Left cardiac atrium (tissue), 4 donors: ENCODE results near the gene NCKIPSD. TPM values are rescaled to one million over a fixed set of nuclear protein-coding genes. Genes with fewer than 3 reads are reported as not detected.

Source experiments
- ATAC-seq, 2 donors: fragments of 200-7000 bp; cut with Tn5 transposase; one replicate each; pipeline ENCODE4 v1.9.1; 2020; ENCODE audit warnings: mild to moderate bottlenecking in 2 of 2, moderate library complexity in 2 of 2
- DNase-seq: peaks from one replicate; pipeline ENCODE4 v3.0.0-alpha.2; 2020
- intact Hi-C, 2 donors: fragments of 100-400 bp; cut with DNase I; formaldehyde crosslinking; loops; one replicate each; pipeline versions ENCODE4 v1.14.1 to v1.15.1; 2022 to 2023
- total RNA-seq, 2 donors: library from RNA; stranded (reverse); fragmentation: NEBNext Ultra II Directional; extraction: Animal tissue kit (Norgen Biotek cat#: 25700); gene quantifications; one replicate each; pipeline ENCODE4 v1.2.1, GENCODE V29; 2021
- donor health status: DM: no; HTN: yes; CAD: no.
- donor health status: DM: no; HTN: yes; CAD: no; lungs with severe emphysema.
- donor health status: DM: yes; HTN: yes; CAD: no.
- donor health status: Dilated cardiomyopathy.

Gene NCKIPSD
- total RNA-seq, 2 donors from 2014 or later: 19.4 to 27.8 TPM

- ATAC-seq (peak; percentile 89 to 94), DNase-seq (peak; percentile 89)
- intact Hi-C loops: loop anchor here in 1 of 2 donors (1.0 kb wide), 1 partner anchor 21 kb away; the partner anchor contains the start of gene SLC26A6
These were observed 29.5 kb downstream of the NCKIPSD start for GRCh38 chr3:48656061-48656840.

DNA sequence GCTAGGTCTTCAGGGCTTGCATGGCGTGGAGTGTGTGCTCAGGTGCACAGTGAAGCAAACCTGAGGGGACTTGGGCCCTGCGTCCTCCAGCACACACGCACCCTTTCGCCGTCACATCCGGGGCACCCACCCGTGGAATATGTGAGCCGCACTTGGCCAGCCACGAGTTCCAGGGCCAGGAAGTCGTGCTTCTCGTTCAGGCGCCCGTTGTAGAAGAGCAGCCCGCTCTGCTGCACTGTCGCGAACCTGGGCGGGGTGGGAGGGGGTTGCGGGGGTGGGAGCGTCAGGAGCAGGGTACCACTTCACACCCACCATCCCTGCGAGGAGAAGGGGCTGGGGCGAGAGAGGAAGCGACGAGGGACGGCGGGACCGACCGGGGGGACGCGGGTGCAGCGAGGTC is 30.1 kb downstream of the NCKIPSD start:
- peak in 1 of 2 donors; percentile 2 for ATAC-seq
- intact Hi-C loops: loop anchor here in 1 of 2 donors (1.0 kb wide), 1 partner anchor 20 kb away; the partner anchor contains the start of gene SLC26A6

GRCh38 chr3:48655063-48655462 is 30.7 kb downstream of the NCKIPSD start:
- intact Hi-C loops: no loop called here
- no peak for DNase-seq
- ATAC-seq: no peak

More for the DNA sequence above, 30.1 kb downstream of the NCKIPSD start:
- DNase-seq: no peak

DNA sequence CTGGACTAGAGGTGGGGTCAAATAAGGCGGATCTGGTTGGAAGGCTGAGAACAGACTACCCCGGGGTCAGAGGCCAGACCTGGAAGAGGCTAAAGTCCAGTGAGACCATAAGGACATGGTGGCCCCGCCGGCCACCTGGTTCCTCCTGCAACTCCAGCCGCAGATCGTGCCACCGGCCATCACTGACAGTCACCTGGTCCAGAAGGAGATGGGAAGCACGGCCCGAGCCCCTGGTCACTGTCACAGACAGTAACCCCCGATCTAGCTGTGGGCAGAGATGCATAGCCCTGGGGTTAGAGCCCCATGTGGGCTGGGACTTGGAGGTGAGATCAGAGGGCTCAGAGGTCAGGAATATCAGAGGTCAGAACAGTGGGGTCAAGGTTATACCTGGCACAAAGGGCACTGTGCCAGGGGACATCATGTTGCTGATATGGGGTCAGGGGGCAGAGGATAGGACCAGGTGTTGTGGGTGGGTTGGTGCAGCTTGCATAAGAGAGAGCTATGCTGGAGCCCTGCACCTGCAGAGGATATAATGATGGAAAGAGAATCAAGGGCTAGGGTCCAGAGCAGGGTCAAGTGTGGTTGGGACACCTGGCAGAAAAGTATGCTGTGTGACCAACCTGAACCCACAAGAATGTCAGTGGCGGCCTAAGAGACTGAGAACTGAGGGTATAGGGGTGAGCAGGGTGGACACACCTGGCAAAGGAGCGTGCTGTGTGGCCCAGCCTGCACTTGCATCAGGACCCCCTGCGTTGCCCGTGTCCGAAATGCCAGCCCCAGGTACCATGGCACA is 32.6 kb downstream of the NCKIPSD start:
- DNase-seq (no peak), ATAC-seq (no peak)
- intact Hi-C loops: no loop called here

DNA sequence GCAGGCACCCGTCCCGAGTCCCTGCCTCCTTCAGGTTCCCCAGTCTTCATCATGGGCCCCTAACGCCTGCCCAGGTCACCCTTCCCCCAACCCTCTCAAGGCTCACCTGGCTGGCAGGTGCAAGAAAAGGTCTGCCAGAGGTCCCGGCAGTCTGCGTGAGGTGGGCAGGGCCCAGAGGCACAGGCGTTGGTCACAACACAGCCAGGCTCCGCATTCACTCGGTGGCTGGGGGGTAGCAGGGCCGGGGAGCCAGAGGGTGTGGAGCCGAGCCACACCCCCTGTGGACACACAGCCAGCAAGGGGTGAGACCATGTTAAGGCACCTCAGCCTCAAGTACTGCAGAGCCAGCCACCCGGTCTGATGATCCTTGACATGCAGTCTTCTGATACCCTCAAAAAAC is 33.9 kb downstream of the NCKIPSD start:
- ATAC-seq: no peak
- DNase-seq: no peak
- intact Hi-C loops: no loop called here

- intact Hi-C loops: no loop called here
- no peak for ATAC-seq
- DNase-seq: no peak
These were observed 35.0 kb downstream of the NCKIPSD start for GRCh38 chr3:48650723-48651122.

DNA sequence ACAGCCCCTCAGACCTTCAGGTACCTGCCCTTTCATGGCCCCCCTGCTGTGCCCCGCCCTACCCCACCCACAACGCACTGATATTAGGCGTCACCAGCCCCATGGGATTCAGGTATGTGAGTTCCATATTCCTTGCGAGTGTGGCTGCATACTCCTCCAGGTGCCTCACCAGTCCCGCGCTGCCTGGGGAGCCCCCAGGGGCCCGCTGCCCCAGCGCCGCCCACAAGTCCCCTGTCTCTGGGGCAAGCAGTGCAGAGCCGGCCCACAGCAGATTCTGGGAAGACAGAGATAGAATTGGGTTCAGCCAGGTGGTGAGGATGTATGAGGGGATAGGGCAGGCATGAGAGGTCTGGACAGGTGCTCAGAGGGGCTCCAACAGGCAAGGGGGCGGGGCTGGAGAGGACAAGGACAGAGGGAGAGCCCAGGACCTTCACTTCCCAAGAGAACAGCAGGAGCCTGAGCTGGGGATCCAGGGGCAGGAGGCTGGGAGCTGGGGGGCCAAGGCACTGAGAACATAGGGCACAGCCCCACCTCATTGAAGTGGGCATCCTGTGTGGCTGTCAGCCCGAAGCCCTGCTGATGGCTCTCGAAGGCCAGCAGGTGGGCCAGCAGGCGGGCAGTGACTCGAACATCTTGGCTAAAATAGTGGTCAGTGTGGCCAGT is 37.4 kb downstream of the NCKIPSD start:
- no peak for DNase-seq
- ATAC-seq: no peak
- intact Hi-C loops: no loop called here

- DNase-seq (no peak), ATAC-seq (no peak)
- intact Hi-C loops: no loop called here
These were observed 38.0 kb downstream of the NCKIPSD start for GRCh38 chr3:48647714-48648113.

GRCh38 chr3:48644898-48645760 is 40.6 kb downstream of the NCKIPSD start:
- DNase-seq: no peak
- intact Hi-C loops: no loop called here
- no peak for ATAC-seq

DNA sequence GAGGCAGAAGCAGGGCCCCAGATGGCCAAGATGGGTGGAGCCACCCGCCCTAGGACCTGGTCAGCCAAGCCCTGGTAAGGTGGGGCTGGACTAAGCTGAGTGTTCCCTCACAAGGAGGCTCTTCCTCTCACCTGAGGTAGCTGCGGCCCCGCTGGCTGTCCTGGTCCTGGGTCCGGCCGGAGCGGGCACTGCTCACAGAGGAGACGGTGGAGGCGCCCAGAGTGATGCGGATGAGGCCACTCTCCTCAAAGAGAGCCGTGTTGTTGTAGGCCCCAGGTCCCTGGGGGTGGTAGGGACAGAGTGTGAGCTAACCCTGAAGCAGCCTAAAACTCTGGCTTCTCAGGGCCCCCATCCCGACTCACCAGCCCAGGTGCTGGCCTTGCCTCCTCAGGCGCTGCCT is 43.1 kb downstream of the NCKIPSD start:
- intact Hi-C loops: no loop called here
- ATAC-seq (no peak), DNase-seq (no peak)

DNA sequence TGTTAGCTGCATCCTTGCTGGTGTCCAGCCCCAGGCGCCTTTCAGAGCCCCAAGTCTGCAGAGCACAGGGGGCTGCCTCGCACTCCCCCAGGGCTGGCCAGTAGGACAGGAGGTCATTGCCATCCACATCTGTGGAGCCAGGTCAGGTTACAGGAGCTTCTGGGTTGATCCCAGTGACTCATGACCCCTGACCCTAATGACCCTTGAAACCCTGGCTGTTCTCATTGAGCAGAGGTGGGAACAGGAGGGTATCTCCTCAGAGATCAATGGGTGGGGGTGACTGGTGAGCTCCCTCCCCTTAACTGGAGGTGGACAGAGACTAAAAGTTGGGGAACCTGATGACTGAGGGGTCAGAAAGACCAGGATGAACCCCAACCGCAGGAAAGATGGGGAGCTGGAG is 44.3 kb downstream of the NCKIPSD start:
- intact Hi-C loops: no loop called here
- no peak for DNase-seq
- no peak for ATAC-seq

DNA sequence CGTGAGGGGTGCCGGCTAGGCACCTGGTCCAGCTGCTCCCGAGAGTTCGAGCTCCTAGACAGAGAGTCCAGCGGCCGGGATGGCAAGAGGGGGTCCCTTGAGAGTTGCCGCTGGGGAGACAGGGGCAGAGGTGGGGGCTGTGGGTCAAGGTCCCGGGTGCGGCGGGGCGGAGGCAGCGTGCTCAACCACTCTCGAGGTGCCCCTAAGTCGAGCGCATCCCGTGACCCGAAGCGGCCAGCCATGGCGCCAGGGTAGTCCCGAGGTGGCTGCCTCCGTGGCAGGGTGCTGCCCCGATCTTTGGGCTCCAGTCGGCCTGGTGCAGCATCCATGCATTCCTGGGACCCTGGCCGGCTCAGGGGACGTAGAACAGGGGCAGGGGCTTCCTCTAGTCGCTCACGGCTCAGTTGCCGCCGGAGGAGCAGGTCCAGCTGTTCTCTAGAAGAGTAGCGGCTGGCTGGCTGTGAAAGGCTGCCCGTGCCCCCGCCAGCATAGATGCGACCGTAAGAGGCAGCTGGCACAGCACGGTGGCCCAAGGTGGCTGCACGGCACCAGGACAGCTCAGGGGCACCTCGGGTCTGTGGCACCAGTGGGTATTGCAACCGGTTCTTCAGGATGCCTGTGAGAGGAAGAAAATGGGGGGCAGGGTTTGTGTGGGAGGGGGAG is 45.6 kb downstream of the NCKIPSD start:
- ATAC-seq (no peak), DNase-seq (no peak)
- intact Hi-C loops: no loop called here

DNA sequence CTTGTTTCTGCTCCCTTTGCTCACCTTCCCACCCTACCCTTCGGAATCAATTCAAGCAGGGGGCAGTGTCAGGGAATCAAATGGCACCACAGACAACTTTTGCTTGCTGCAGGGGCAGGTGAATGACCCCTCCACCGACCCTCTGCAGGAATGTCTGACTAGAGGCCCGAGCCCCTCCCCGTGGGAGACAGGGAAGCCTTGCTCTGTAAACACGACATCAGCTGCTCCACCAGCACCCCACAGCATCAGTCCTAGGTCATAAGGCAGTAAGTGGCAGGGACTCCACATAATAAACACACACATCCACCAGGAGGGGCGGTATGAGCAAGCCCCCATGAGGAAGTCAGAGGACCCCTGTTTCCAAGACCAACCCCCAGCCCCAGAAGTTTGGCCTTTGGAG is 48.4 kb downstream of the NCKIPSD start:
- DNase-seq (no peak), ATAC-seq (no peak)
- intact Hi-C loops: no loop called here

GRCh38 chr3:48636149-48636655 is 49.5 kb downstream of the NCKIPSD start:
- DNase-seq (no peak), ATAC-seq (no peak)
- intact Hi-C loops: no loop called here

DNA sequence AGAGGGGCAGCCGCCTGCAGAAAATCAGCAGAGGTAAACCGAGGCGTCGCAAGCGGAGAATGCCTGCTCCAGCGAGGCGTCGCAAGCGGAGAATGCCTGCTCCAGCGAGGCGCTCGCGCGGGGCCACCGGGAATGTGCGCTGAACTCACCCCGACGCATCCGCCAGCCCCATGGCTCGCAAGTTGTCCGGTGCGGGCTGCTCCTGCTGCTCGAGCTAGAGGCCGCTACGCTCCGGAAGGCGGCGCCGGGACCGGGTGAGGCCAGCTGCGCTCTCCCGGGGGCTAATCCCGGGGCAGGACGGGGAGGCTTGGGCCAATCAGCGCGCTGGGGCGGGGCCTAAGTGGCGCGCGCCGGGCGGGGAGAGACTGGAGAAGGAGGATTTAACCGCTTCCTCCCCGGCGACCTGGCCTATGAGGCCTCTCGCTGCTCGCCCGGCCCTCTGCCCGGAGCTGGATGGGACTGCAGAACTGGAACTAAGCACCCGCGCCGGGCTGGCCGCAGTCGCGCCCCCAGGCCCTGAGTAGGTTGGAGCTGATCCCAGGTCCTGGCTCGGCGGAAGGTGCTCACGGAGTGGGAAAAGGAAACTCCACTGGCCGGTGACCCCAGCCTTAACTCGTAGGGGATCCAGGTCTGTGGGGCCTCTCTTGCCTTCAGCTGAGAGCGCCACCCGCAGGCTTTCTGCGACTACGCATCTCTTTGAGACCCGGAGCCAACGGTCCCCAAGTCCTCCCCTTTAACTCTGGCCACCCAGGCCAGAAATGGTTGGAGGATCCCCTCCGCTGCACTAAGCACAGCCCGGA is 50.3 kb downstream of the NCKIPSD start, which contains the start of gene SLC26A6:
Gene SLC26A6, minus strand, starts transcription at position 240 of the 800 bp plus-strand sequence. Its CDS starts 68 bp downstream, at position 172.
- DNase-seq (peak; percentile 98), ATAC-seq (peak; percentile 99)
- intact Hi-C loops: loop anchor here in 1 of 2 donors (1.0 kb wide), 1 partner anchor 21 kb away; no protein-coding TSS in a partner anchor

DNA sequence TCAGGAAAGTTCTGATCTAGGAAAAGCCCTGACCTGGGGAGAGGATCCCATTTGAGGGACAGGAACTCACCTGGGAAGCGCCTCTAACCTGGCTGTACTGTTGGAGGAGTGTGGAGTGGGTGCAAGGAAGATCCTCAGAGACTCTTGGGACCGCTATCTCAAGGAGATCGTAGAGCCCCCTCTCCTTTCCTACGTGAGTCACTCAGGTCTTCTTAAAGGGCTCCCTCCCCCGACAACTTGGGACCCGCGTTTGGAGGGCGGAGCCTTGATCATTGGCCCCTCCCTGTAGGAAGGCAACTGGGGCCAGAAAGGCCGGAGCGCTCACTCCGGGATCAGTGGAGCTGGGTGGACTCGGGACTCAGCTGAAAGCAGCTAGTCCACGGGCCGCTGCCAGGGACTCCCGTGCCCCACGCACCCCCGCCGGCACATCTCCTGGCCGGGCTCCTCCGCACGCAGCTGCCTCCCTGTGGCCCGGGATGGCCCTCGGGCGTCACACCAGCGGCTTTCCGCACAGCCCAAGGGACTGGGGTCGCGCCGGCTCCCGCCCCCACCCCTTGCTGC is 51.0 kb downstream of the NCKIPSD start:
- peak; percentile 46 to 74 for ATAC-seq
- intact Hi-C loops: loop anchor here in 1 of 2 donors (1.0 kb wide), 1 partner anchor 22 kb away; no protein-coding TSS in a partner anchor
- DNase-seq: peak; percentile 69

DNA sequence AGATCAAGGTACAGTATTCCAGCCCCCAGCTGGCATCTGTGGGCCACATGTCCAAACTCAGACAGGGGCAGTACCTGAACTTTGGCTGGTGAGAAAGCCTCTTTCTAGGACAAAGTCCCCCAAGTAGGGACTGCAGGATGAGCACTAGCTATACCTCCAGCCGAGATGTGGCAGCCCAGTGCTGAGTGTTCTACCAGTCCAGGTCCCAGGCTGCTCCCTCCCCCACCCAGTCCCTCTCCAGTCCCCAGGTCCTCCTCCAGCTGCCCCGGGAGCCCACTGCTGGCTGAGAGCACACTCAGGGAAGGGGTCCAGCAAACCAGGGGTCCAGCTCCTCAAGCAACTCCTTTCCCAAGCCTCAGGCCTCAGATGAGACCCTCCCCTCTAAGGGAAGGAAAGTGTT is 52.0 kb downstream of the NCKIPSD start:
- DNase-seq (no peak), ATAC-seq (no peak)
- intact Hi-C loops: no loop called here
